Measurements from ENCODE around the gene IDUA. TPM values are rescaled to one million over a fixed set of nuclear protein-coding genes. Genes with fewer than 3 reads are reported as not detected.

Gene IDUA
- total RNA-seq, 4 donors from 2014 or later = 6.0 to 13.4 (median 11.1) TPM

GRCh38 chr4:1030031-1030430 is 43.2 kb downstream of the IDUA start:
- intact Hi-C loops (cut with DNase I; ENCODE audit: low total_unique reads) = loop anchor here (10.0 kb wide), 1 partner anchor 255 kb away; the partner anchor contains the start of gene MAEA
- no peak for DNase-seq (ENCODE audit: low spot score in 2 of 2)
- 33 to 75% methylated on average over 1 to 8 of the region's 12 CpGs for WGBS, 2 donors
- no peak overlapping the region for H3K4me3 ChIP-seq (ENCODE audit: low read depth, poor library complexity, severe bottlenecking)
- TF ChIP-seq CTCF (IDR thresholded peaks at IDR 0.05) (no peak), POLR2A (IDR thresholded peaks at IDR 0.05) (no peak)

- intact Hi-C loops (cut with DNase I; ENCODE audit: low total_unique reads) = loop anchor here (10.0 kb wide), 1 partner anchor 254 kb away; the partner anchor contains the start of gene MAEA
- DNase-seq (ENCODE audit: low spot score in 2 of 2) = no peak
- TF ChIP-seq CTCF (IDR thresholded peaks at IDR 0.05) = no peak
- no peak for TF ChIP-seq POLR2A (IDR thresholded peaks at IDR 0.05)
- WGBS, 2 donors = 68 to 70% methylated on average over 15 to 16 of the region's 16 CpGs
- H3K4me3 ChIP-seq (ENCODE audit: low read depth, poor library complexity, severe bottlenecking) = no peak overlapping the region
These were observed 43.7 kb downstream of the IDUA start for GRCh38 chr4:1030559-1030958.

GRCh38 chr4:1031346-1031745 is 44.5 kb downstream of the IDUA start:
- WGBS, 2 donors = 83 to 90% methylated on average over 6 to 7 of the region's 8 CpGs
- intact Hi-C loops (cut with DNase I; ENCODE audit: low total_unique reads) = loop anchor here (10.0 kb wide), 1 partner anchor 253 kb away; the partner anchor contains the start of gene MAEA
- no peak for DNase-seq (ENCODE audit: low spot score in 2 of 2)
- TF ChIP-seq POLR2A (IDR thresholded peaks at IDR 0.05) (no peak), CTCF (IDR thresholded peaks at IDR 0.05) (no peak)
- no peak overlapping the region for H3K4me3 ChIP-seq (ENCODE audit: low read depth, poor library complexity, severe bottlenecking)

GRCh38 chr4:1031956-1032795 is 45.3 kb downstream of the IDUA start:
- TF ChIP-seq CTCF (IDR thresholded peaks at IDR 0.05) (no peak), POLR2A (IDR thresholded peaks at IDR 0.05) (no peak)
- WGBS, 2 donors = 42 to 50% methylated on average over 28 to 36 of the region's 37 CpGs
- intact Hi-C loops (cut with DNase I; ENCODE audit: low total_unique reads) = loop anchor here (10.0 kb wide), 1 partner anchor 253 kb away; the partner anchor contains the start of gene MAEA
- no peak overlapping the region for H3K4me3 ChIP-seq (ENCODE audit: low read depth, poor library complexity, severe bottlenecking)
- no peak for DNase-seq (ENCODE audit: low spot score in 2 of 2)

- TF ChIP-seq POLR2A (IDR thresholded peaks at IDR 0.05) = no peak
- TF ChIP-seq CTCF (IDR thresholded peaks at IDR 0.05) = no peak
- WGBS, 2 donors = 76% methylated on average over 6 to 9 of the region's 10 CpGs
- DNase-seq (ENCODE audit: low spot score in 2 of 2) = no peak
- H3K4me3 ChIP-seq (ENCODE audit: low read depth, poor library complexity, severe bottlenecking) = no peak overlapping the region
- intact Hi-C loops (cut with DNase I; ENCODE audit: low total_unique reads) = loop anchor here (10.0 kb wide), 1 partner anchor 252 kb away; the partner anchor contains the start of gene MAEA
These were observed 46.0 kb downstream of the IDUA start for GRCh38 chr4:1032861-1033260.
